WI38 (cell line): ENCODE measurements around the gene DCTN2.
A peak's percentile ranks its signal among the peaks of the same experiment; 100 is the strongest.

Experiments
- H3K4me3 ChIP-seq: 2 replicates; pipeline ENCODE4 v1.5.1; 2011; ENCODE audit warnings: low read depth, mild to moderate bottlenecking, control low read depth, low read length
- TF ChIP-seq, protein P1 (sequence below): IDR thresholded peaks from 2 replicates; pipeline ENCODE4 v1.5.1; 2012; ENCODE audit warnings: low read depth, mild to moderate bottlenecking, control low read depth, low read length

DCTN2 gene

DNA sequence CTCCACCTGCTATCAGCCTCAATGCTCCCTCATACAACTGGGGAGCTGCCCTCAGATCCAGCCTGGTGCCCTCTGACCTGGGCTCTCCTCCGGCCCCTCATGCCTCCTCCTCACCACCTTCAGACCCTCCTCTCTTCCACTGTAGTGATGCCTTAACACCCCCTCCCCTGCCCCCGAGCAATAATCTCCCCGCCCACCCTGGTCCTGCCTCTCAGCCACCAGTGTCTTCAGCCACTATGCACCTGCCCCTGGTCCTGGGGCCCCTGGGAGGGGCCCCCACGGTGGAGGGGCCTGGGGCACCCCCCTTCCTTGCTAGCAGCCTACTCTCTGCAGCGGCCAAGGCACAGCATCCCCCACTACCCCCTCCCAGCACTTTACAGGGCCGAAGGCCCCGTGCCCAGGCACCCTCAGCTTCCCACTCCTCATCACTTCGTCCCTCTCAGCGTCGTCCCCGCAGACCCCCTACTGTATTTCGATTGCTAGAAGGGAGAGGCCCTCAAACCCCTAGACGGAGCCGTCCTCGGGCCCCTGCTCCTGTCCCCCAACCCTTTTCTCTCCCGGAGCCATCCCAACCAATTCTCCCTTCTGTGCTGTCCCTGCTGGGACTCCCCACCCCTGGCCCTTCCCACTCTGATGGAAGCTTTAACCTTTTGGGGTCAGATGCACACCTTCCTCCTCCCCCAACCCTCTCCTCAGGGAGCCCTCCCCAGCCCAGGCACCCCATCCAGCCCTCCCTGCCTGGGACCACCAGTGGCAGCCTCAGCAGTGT is 21.2 kb downstream of the DCTN2 start:
- TF ChIP-seq, protein P1, sequence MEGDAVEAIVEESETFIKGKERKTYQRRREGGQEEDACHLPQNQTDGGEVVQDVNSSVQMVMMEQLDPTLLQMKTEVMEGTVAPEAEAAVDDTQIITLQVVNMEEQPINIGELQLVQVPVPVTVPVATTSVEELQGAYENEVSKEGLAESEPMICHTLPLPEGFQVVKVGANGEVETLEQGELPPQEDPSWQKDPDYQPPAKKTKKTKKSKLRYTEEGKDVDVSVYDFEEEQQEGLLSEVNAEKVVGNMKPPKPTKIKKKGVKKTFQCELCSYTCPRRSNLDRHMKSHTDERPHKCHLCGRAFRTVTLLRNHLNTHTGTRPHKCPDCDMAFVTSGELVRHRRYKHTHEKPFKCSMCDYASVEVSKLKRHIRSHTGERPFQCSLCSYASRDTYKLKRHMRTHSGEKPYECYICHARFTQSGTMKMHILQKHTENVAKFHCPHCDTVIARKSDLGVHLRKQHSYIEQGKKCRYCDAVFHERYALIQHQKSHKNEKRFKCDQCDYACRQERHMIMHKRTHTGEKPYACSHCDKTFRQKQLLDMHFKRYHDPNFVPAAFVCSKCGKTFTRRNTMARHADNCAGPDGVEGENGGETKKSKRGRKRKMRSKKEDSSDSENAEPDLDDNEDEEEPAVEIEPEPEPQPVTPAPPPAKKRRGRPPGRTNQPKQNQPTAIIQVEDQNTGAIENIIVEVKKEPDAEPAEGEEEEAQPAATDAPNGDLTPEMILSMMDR, result no peak

DNA sequence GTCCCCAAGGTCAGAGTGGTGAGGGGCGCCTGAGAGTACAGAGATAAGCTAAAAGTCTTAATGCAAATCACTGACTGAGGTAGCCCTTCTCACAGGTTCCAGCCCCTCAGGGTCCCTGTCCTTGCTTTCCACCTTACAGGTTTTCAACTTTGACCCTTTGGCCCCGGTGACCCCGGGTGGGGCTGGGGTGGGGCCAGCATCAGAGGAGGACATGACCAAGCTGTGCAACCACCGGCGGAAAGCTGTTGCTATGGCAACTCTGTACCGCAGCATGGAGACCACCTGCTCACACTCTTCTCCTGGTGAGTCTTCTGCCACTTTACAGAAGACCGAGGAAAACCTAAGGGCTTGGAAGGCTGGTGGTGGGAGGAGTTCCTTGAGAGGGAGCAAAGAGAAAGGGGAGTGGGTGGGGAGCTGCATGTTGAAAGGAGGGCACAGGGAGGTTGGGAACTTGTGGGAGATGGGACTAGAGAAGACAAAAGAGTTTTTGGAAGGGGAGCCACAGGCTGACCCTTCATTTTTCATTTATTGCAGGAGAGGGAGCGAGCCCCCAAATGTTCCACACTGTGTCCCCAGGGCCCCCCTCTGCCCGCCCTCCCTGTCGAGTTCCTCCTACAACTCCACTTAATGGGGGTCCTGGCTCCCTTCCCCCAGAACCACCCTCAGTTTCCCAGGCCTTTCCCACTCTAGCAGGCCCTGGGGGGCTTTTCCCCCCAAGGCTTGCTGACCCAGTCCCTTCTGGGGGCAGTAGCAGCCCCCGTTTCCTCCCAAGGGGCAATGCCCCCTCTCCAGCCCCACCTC is 22.0 kb downstream of the DCTN2 start:
- TF ChIP-seq, protein P1, result no peak
- H3K4me3 ChIP-seq, result no peak overlapping the region

More for the DNA sequence above, 21.2 kb downstream of the DCTN2 start:
- H3K4me3 ChIP-seq, result no peak overlapping the region

DNA sequence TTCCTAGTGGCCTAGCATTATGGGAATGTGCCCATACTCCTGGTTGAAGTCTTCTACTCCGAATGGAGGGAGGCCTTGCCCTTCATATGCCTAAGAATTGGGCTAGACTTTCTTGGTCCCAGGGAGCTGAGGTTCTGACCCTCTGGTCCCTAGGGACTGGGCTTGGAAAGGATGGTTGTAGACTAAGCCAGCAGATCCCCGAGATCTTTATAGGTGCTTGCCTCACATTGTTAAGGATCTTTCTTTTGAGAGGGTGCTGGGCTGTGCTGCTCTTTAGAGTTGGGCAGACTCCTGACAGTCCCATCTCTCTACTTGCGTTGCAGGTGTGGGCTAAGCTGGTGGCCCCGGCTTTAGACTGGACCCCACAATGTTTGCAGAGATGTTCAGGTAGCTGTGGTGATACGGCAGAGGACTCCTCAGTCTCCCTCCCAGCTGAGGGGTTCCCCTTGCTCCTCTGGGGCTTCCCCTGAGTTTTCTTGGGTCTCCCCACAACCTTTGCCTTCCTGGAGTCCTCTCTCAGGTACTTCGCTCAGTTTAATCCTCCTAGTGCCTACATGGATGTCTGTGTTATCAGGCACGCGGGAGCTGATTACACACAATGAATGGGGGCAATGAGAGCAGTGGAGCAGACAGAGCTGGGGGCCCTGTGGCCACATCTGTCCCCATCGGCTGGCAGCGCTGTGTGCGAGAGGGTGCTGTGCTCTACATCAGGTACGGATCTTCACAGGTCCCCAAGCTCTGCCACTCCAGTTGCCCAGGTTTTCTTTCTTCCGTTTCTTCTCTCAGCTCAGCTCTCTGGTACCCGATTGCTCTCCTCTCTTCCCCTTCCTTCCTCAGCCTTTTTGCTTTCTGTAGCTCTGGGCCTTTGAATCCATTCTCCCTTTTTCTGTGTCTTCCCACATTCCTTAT is 23.0 kb downstream of the DCTN2 start:
- peak overlapping the region; percentile 85 for H3K4me3 ChIP-seq
- TF ChIP-seq, protein P1, result no peak

DNA sequence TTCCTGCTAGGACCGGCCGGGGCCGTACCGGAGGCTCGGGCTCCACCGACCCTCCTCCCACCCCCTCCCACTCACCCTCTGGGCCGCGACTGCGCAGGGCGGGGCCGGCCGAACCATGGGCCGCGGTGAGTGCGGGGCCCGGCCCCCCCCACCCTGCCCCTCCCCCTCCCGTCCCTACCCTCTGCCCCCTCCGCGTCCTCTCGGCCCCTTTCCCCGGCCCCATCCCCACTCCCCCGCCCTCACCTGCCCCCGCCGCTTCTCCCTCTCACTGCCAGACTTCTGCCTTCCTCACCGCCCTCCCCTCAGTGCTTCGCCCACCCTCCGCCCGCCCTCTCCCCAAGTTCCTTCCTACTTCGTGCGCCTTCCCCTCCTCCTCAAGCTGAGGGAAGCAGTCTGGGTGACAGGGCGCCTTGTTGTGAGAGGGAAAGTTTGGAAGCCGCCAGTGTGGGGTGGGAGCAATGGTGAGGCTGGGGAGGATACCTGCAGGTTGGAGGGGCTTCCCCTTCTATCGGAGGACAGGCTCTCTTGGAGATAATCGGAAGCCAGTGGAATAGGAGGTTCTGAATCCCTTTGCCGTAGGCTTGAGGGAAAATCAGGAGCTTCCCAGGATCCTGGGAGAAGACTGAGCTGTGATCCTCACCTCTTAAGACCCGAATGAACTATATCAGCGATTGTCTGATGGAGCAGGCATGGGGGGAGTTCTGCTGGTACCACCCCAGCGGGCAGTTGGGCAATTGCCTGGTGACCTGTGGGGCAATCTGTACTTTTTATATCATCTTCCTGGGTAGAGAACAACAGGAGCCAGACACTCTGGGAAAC is 23.9 kb downstream of the DCTN2 start:
- TF ChIP-seq, protein P1, result no peak

DNA sequence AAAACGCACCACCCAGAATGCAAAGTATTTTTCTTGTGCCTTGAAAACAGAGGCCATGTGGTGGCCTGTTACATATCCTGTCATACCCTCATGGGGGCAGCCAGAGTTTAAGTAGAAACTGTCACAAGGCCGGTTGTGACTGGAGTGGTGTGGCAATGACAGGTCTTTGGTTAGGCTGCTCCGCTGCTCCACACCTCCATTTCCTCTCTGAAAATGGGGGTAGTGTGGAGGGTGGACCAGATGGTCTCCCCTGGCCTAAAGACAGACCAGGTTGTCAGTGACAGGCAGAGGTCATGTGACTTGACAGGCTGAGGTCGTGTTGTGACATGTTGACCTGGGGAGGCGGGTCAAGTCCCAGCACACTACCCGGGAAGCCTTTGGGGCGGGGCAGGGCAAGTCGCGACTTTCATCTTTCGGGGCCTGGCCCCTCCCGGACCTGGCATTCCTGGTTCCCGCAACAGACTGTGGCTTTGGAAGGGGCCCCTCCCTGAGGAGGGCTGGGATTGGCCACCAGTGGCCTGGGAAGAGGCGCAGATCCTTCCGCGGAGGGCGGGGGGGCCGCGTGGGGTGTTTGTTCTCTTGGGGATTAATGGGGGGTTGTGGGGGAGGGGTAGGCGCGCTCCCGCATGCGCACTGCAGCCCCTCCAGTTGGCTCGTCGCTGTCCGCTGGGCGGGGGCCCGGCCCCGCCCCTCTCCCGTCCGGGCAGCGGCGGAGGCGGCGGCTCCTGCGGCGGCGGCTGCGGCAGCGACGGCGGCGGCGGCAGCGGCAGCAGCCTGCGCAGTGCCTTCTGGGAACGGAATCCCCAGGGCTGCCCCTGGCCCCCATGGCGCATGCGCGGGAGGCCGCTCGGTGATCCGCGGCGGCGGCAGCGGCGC is 24.7 kb downstream of the DCTN2 start, which contains the start of gene MBD6:
TSS of gene MBD6 (plus strand) at position 814 of the 876 bp plus-strand sequence. CDS start 1,480 bp downstream, outside the sequence.
- H3K4me3 ChIP-seq, result peak within 1 kb of the TSS; percentile 85
- TF ChIP-seq, protein P1, result no peak

More for the DNA sequence above, 23.9 kb downstream of the DCTN2 start:
- H3K4me3 ChIP-seq, result peak overlapping the region; percentile 85
